GM23338 (cell line): Measurements from ENCODE around the gene CKS1B. TPM values are rescaled to one million over a fixed set of nuclear protein-coding genes. Genes with fewer than 3 reads are reported as not detected.
"Not testable (repeated sequence)": the region's sequence is repeated elsewhere in the genome, so short reads cannot be mapped to it uniquely, and the experiment has no call there.

Experiments used
- ATAC-seq: fragments of 200-7000 bp; cut with Tn5 transposase; 3 replicates; pipeline ENCODE4 v1.9.1; 2020
- DNase-seq: peaks from one replicate; pipeline ENCODE4 v3.0.0-alpha.2; 2015; ENCODE audit warnings: low spot score
- H2AFZ ChIP-seq: fragments of 200-600 bp; sonication (generic); 2 replicates; pipeline ENCODE4 v1.8.0; 2016; ENCODE audit warnings: antibody characterized with exemption, mild to moderate bottlenecking, moderate library complexity
- H3F3A ChIP-seq: fragments of 200-600 bp; sonication (generic); replicated peaks from 2 replicates; pipeline ENCODE4 v1.8.0; 2017; ENCODE audit warnings: antibody characterized with exemption, mixed run types, low read depth
- H3K27ac ChIP-seq: fragments of 200-600 bp; sonication (generic); 2 replicates; pipeline ENCODE4 v1.6.1; 2016; ENCODE audit warnings: low read depth
- H3K27me3 ChIP-seq: fragments of 200-600 bp; sonication (generic); 2 replicates; pipeline ENCODE4 v1.8.0; 2016; ENCODE audit warnings: mild to moderate bottlenecking, mixed run types, moderate library complexity; ENCODE audit not compliant: insufficient read depth
- H3K36me3 ChIP-seq: fragments of 200-600 bp; sonication (generic); 2 replicates; pipeline ENCODE4 v1.8.0; 2016; ENCODE audit warnings: mild to moderate bottlenecking; ENCODE audit not compliant: insufficient read depth
- H3K4me1 ChIP-seq: fragments of 200-600 bp; sonication (generic); 2 replicates; pipeline ENCODE4 v1.8.0; 2016; ENCODE audit warnings: mild to moderate bottlenecking, moderate library complexity; ENCODE audit not compliant: insufficient read depth
- H3K4me2 ChIP-seq: fragments of 200-600 bp; sonication (generic); 2 replicates; pipeline ENCODE4 v1.7.1; 2017; ENCODE audit warnings: mixed run types
- H3K4me3 ChIP-seq: fragments of 200-600 bp; sonication (generic); 2 replicates; pipeline ENCODE4 v1.6.1; 2016; ENCODE audit warnings: mixed run types
- H3K79me2 ChIP-seq: fragments of 200-600 bp; sonication (generic); replicated peaks from 2 replicates; pipeline ENCODE4 v1.8.0; 2017; ENCODE audit warnings: mild to moderate bottlenecking; ENCODE audit not compliant: insufficient read depth
- H3K9me2 ChIP-seq: fragments of 200-600 bp; sonication (generic); 2 replicates; pipeline ENCODE4 v1.8.0; 2017; ENCODE audit not compliant: insufficient read depth
- H4K20me1 ChIP-seq: fragments of 200-600 bp; sonication (generic); replicated peaks from 2 replicates; pipeline ENCODE4 v1.8.0; 2017; ENCODE audit warnings: mild to moderate bottlenecking; ENCODE audit not compliant: insufficient read depth
- H3K27ac Mint-ChIP-seq: 2 replicates; pipeline ENCODE4 v1.8.0; 2020; ENCODE audit warnings: inconsistent platforms, mild to moderate bottlenecking, moderate library complexity, mixed read lengths
- H3K27me3 Mint-ChIP-seq: 3 replicates; pipeline ENCODE4 v1.8.0; 2022; ENCODE audit warnings: low read depth, mild to moderate bottlenecking, moderate library complexity, mixed read lengths, inconsistent platforms; ENCODE audit not compliant: insufficient read depth, poor library complexity
- H3K36me3 Mint-ChIP-seq: 3 replicates; pipeline ENCODE4 v1.8.0; 2021; ENCODE audit warnings: low read depth, mild to moderate bottlenecking, inconsistent platforms, moderate library complexity, mixed read lengths
- H3K4me1 Mint-ChIP-seq: 3 replicates; pipeline ENCODE4 v1.8.0; 2020; ENCODE audit warnings: mild to moderate bottlenecking, inconsistent platforms, mixed read lengths
- H3K4me3 Mint-ChIP-seq: 3 replicates; pipeline ENCODE4 v1.8.0; 2021; ENCODE audit warnings: moderate library complexity, mild to moderate bottlenecking, inconsistent platforms, mixed read lengths
- H3K9me3 Mint-ChIP-seq: 3 replicates; pipeline ENCODE4 v1.8.0; 2020; ENCODE audit warnings: moderate library complexity, mild to moderate bottlenecking, inconsistent platforms, mixed read lengths
- CREB1 ChIP-seq: fragments of 250-450 bp; sonication (Bioruptor Pico); IDR thresholded peaks from 2 replicates; pipeline ENCODE4 v1.5.0; 2020; ENCODE audit warnings: low read depth, mild to moderate bottlenecking, moderate library complexity
- EZH2phosphoT487 ChIP-seq: fragments of 200-600 bp; sonication (generic); IDR thresholded peaks from one replicate; pipeline ENCODE4 v1.8.1; 2018; ENCODE audit warnings: antibody characterized with exemption; ENCODE audit not compliant: unreplicated experiment
- JUNB ChIP-seq: IDR thresholded peaks from one replicate; pipeline ENCODE4 v1.6.1; 2016; ENCODE audit warnings: antibody characterized with exemption; ENCODE audit not compliant: unreplicated experiment
- NANOG ChIP-seq: IDR thresholded peaks from 2 replicates; pipeline ENCODE4 v1.6.1; 2016; ENCODE audit warnings: antibody characterized with exemption, borderline replicate concordance
- POLR2AphosphoS5 ChIP-seq: IDR thresholded peaks from 2 replicates; pipeline ENCODE4 v1.6.1; 2016; ENCODE audit warnings: antibody characterized with exemption, low read depth
- REST ChIP-seq: IDR thresholded peaks from one replicate; pipeline ENCODE4 v1.6.1; 2018; ENCODE audit warnings: antibody characterized with exemption; ENCODE audit not compliant: unreplicated experiment
- ZNF114 ChIP-seq: fragments of 250-450 bp; sonication (Bioruptor Pico); IDR thresholded peaks from 2 replicates; pipeline ENCODE4 v1.5.0; 2020; ENCODE audit warnings: mild to moderate bottlenecking, moderate library complexity
- polyA plus RNA-seq: library from polyadenylated mRNA; unstranded; fragments of >200 nt; fragmentation: Nextera tagmentation; extraction: Ambion mirVana; gene quantifications from 2 replicates; pipeline ENCODE4 v1.2.1, GENCODE V29; 2016
- total RNA-seq: library from RNA; depleted of rRNA; stranded (reverse); fragments of >200 nt; shearing (Covaris generic); gene quantifications from 2 replicates; pipeline ENCODE4 v1.2.3, GENCODE V29; 2014

CKS1B gene
- total and polyA plus RNA-seq, 2 experiments from 2014 or later, result 296 to 617 TPM

GRCh38 chr1:154973344-154974101 lies 958 bp upstream of the CKS1B start:
- TF ChIP-seq POLR2AphosphoS5 (peak; percentile 73), ZNF114 (CRISPR knock-in tag) (no peak), CREB1 (CRISPR knock-in tag) (peak; percentile 44; the same call in 1 of the 2 replicates)
- Histone ChIP-seq H3K4me2 (peak overlapping the region; percentile 75), H4K20me1 (peaks cover 27% of the 10 kb centered on the region), H3K9me2 (no peaks in the 10 kb centered on the region), H3K79me2 (peaks cover 62% of the 10 kb centered on the region), H3K4me1 (peaks cover 27% of the 10 kb centered on the region), H3K4me3 (peak overlapping the region; percentile 82), H3F3A (peaks cover 16% of the 10 kb centered on the region), H3K27ac (peak overlapping the region; percentile 100), H2AFZ (no peak overlapping the region), H3K36me3 (peaks cover 10% of the 10 kb centered on the region; the same call in 1 of the 2 replicates), H3K27me3 (no peaks in the 10 kb centered on the region)
- Mint-ChIP-seq H3K4me1 (peaks cover 24% of the 10 kb centered on the region), H3K27me3 (peaks cover 10% of the 10 kb centered on the region), H3K9me3 (peaks cover 3% of the 10 kb centered on the region; the same call in 1 of the 3 replicates), H3K4me3 (no peak overlapping the region), H3K36me3 (peaks cover 35% of the 10 kb centered on the region), H3K27ac (no peak overlapping the region)
- DNase-seq (peak; percentile 100), ATAC-seq (peak; percentile 2)

GRCh38 chr1:154974808-154975408 lies 427 bp downstream of the CKS1B start:
- no peaks in the 10 kb centered on the region for H3K27me3 ChIP-seq
- no peaks in the 10 kb centered on the region for H3K9me2 ChIP-seq
- peaks cover 22% of the 10 kb centered on the region for H3F3A ChIP-seq
- H3K27ac ChIP-seq, result peak overlapping the region; percentile 93
- peaks cover 24% of the 10 kb centered on the region for H3K4me1 ChIP-seq
- peak overlapping the region; percentile 84 for H3K4me2 ChIP-seq
- H3K36me3 ChIP-seq, result peaks cover 21% of the 10 kb centered on the region; the same call in 1 of the 2 replicates
- H4K20me1 ChIP-seq, result peaks cover 27% of the 10 kb centered on the region
- H2AFZ ChIP-seq, result no peak overlapping the region
- peak overlapping the region; percentile 82 for H3K4me3 ChIP-seq
- peaks cover 16% of the 10 kb centered on the region for H3K4me1 Mint-ChIP-seq
- no peak for TF ChIP-seq JUNB
- TF ChIP-seq NANOG, result peak; percentile 11; the same call in 1 of the 2 replicates
- peak; percentile 75 for TF ChIP-seq POLR2AphosphoS5
- no peak overlapping the region for H3K27ac Mint-ChIP-seq
- peak; percentile 18 for ATAC-seq
- peaks cover 59% of the 10 kb centered on the region for H3K79me2 ChIP-seq
- peaks cover 3% of the 10 kb centered on the region; the same call in 1 of the 3 replicates for H3K9me3 Mint-ChIP-seq
- H3K36me3 Mint-ChIP-seq, result peaks cover 39% of the 10 kb centered on the region
- no peak overlapping the region for H3K4me3 Mint-ChIP-seq
- peaks cover 10% of the 10 kb centered on the region for H3K27me3 Mint-ChIP-seq
- peak; percentile 99 for DNase-seq

- Mint-ChIP-seq H3K9me3 (peaks cover 3% of the 10 kb centered on the region; the same call in 1 of the 3 replicates), H3K4me1 (peaks cover 16% of the 10 kb centered on the region), H3K27ac (no peak overlapping the region), H3K36me3 (peaks cover 45% of the 10 kb centered on the region), H3K27me3 (peaks cover 8% of the 10 kb centered on the region), H3K4me3 (no peak overlapping the region)
- Histone ChIP-seq H3K36me3 (peaks cover 22% of the 10 kb centered on the region; the same call in 1 of the 2 replicates), H3K27ac (peak overlapping the region; percentile 93), H3K4me2 (peak overlapping the region; percentile 84), H3K4me1 (peaks cover 24% of the 10 kb centered on the region), H3K4me3 (peak overlapping the region; percentile 82), H3K9me2 (no peaks in the 10 kb centered on the region), H3F3A (peaks cover 22% of the 10 kb centered on the region), H4K20me1 (peaks cover 27% of the 10 kb centered on the region), H3K79me2 (peaks cover 58% of the 10 kb centered on the region), H3K27me3 (no peaks in the 10 kb centered on the region), H2AFZ (no peak overlapping the region)
- ATAC-seq (no peak), DNase-seq (peak; percentile 61)
- no peak for TF ChIP-seq JUNB
- TF ChIP-seq EZH2phosphoT487, result no peak
- TF ChIP-seq REST, result no peak
These were observed 1.1 kb downstream of the CKS1B start for GRCh38 chr1:154975409-154976059.

GRCh38 chr1:154977762-154978161 lies 3.3 kb downstream of the CKS1B start:
- Histone ChIP-seq H3K36me3 (peaks cover 26% of the 10 kb centered on the region; the same call in 1 of the 2 replicates), H4K20me1 (peaks cover 27% of the 10 kb centered on the region), H3K4me2 (peak overlapping the region; percentile 84; the same call in 1 of the 2 replicates), H3F3A (peaks cover 29% of the 10 kb centered on the region), H3K4me1 (peaks cover 18% of the 10 kb centered on the region), H3K79me2 (peaks cover 57% of the 10 kb centered on the region)
- DNase-seq, H2AFZ ChIP-seq, H3K4me3 ChIP-seq, ATAC-seq, H3K27ac ChIP-seq, H3K9me2 ChIP-seq, H3K4me1 Mint-ChIP-seq, H3K27me3 Mint-ChIP-seq, H3K9me3 Mint-ChIP-seq, H3K27ac Mint-ChIP-seq, H3K27me3 ChIP-seq, H3K4me3 Mint-ChIP-seq: not testable (repeated sequence)
- H3K36me3 Mint-ChIP-seq, result peaks cover 55% of the 10 kb centered on the region
